Measurements from ENCODE around the gene SIM1.

The SIM1 gene

GRCh38 chr6:100472674-100473073 is 8.0 kb upstream of the SIM1 start:
- H3K4me3 ChIP-seq (ENCODE audit: low read depth, low read length) = no peak overlapping the region
- in situ Hi-C loops (cut with HindIII; ENCODE audit: low sequenced_read_pairs) = no loop called here
- no peak for DNase-seq (ENCODE audit: low read depth)
- TF ChIP-seq, protein P1, sequence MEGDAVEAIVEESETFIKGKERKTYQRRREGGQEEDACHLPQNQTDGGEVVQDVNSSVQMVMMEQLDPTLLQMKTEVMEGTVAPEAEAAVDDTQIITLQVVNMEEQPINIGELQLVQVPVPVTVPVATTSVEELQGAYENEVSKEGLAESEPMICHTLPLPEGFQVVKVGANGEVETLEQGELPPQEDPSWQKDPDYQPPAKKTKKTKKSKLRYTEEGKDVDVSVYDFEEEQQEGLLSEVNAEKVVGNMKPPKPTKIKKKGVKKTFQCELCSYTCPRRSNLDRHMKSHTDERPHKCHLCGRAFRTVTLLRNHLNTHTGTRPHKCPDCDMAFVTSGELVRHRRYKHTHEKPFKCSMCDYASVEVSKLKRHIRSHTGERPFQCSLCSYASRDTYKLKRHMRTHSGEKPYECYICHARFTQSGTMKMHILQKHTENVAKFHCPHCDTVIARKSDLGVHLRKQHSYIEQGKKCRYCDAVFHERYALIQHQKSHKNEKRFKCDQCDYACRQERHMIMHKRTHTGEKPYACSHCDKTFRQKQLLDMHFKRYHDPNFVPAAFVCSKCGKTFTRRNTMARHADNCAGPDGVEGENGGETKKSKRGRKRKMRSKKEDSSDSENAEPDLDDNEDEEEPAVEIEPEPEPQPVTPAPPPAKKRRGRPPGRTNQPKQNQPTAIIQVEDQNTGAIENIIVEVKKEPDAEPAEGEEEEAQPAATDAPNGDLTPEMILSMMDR (IDR thresholded peaks at IDR 0.05; ENCODE audit: low read depth, low read length, missing control alignments) = no peak

- in situ Hi-C loops (cut with HindIII; ENCODE audit: low sequenced_read_pairs) = no loop called here
- no peak for DNase-seq (ENCODE audit: low read depth)
- TF ChIP-seq, protein P1 (IDR thresholded peaks at IDR 0.05; ENCODE audit: low read depth, low read length, missing control alignments) = no peak
- no peak overlapping the region for H3K4me3 ChIP-seq (ENCODE audit: low read depth, low read length)
These were observed 5.8 kb upstream of the SIM1 start for GRCh38 chr6:100470422-100471120.

- in situ Hi-C loops (cut with HindIII; ENCODE audit: low sequenced_read_pairs) = no loop called here
- H3K4me3 ChIP-seq (ENCODE audit: low read depth, low read length) = no peak overlapping the region
- no peak for DNase-seq (ENCODE audit: low read depth)
- TF ChIP-seq, protein P1 (IDR thresholded peaks at IDR 0.05; ENCODE audit: low read depth, low read length, missing control alignments) = no peak
These were observed 4.6 kb upstream of the SIM1 start for GRCh38 chr6:100469101-100469859.

DNA sequence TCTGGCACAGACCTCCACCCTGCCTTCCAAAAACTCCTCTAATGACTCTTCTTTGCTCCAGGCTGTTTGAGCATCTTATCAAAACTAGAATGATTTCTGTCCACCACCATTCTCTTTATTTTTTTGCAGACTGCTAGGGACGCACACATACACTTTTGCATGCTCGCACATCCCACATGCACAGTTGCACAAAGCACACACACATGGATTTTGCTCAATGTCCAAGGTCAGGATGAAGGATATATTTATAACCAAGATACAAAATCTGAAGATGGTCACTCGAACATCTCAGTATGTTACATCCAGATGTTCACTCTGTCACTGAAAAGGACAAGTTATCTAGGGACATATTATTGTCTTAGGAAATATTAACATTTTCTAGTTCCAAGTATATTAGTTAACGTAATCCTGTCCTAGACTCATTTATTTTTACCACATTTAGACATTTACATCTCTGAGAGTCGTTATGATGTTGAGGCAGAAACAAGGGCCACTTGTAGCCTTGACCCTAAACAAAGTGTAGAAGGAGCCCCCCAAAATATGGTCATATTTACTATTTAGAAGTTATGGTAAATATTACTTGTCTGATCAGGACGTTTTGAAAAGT is 3.4 kb upstream of the SIM1 start:
- DNase-seq (ENCODE audit: low read depth) = no peak
- TF ChIP-seq, protein P1 (IDR thresholded peaks at IDR 0.05; ENCODE audit: low read depth, low read length, missing control alignments) = no peak
- in situ Hi-C loops (cut with HindIII; ENCODE audit: low sequenced_read_pairs) = no loop called here
- no peak overlapping the region for H3K4me3 ChIP-seq (ENCODE audit: low read depth, low read length)

- no peak overlapping the region for H3K4me3 ChIP-seq (ENCODE audit: low read depth, low read length)
These were observed 2.7 kb upstream of the SIM1 start for GRCh38 chr6:100467129-100468015.

More at GRCh38 chr6:100467129-100468015, 2.7 kb upstream of the SIM1 start:
- DNase-seq (ENCODE audit: low read depth) = no peak
- in situ Hi-C loops (cut with HindIII; ENCODE audit: low sequenced_read_pairs) = no loop called here
- TF ChIP-seq, protein P1 (IDR thresholded peaks at IDR 0.05; ENCODE audit: low read depth, low read length, missing control alignments) = no peak

Measured in astrocyte of the cerebellum (primary cell).